Neural cell (in vitro differentiated cells): ENCODE results near the gene BCAS2.

ENCODE experiments used
- CTCF ChIP-seq: fragments of 450-650 bp; IDR thresholded peaks from 2 replicates; pipeline ENCODE4 v1.5.1; 2014; ENCODE audit warnings: antibody characterized with exemption, mild to moderate bottlenecking, moderate library complexity; ENCODE audit not compliant: poor library complexity, severe bottlenecking
- EZH2 ChIP-seq: fragments of 200-600, 300-800 bp; shearing (Covaris generic), sonication (generic); IDR thresholded peaks from 2 replicates; pipeline ENCODE4 v1.6.1; 2014; ENCODE audit warnings: antibody characterized with exemption, low read length, borderline replicate concordance, mild to moderate bottlenecking; ENCODE audit not compliant: insufficient read depth, poor library complexity, severe bottlenecking
- POLR2AphosphoS5 ChIP-seq: IDR thresholded peaks from 2 replicates; pipeline ENCODE4 v1.6.1; 2012
- RAD21 ChIP-seq: fragments of 450-650 bp; conservative IDR thresholded peaks from 2 replicates; pipeline ENCODE4 v1.6.1; 2014; ENCODE audit warnings: antibody characterized with exemption, mild to moderate bottlenecking, moderate library complexity
- SMC3 ChIP-seq: fragments of 450-650 bp; conservative IDR thresholded peaks from 2 replicates; pipeline ENCODE4 v1.6.1; 2014; ENCODE audit warnings: antibody characterized with exemption, mild to moderate bottlenecking, moderate library complexity; ENCODE audit not compliant: poor library complexity

- TF ChIP-seq CTCF: no peak
- TF ChIP-seq POLR2AphosphoS5: no peak
- no peak for TF ChIP-seq SMC3
- TF ChIP-seq EZH2: no peak
- no peak for TF ChIP-seq RAD21
Observed at GRCh38 chr1:114609826-114610225, 28.4 kb upstream of the BCAS2 start.
